HT-29 (cell line): ENCODE results near the gene B3GALT5. TPM values are rescaled to one million over a fixed set of nuclear protein-coding genes. Genes with fewer than 3 reads are reported as not detected.
"Not testable (repeated sequence)": the region's sequence is repeated elsewhere in the genome, so short reads cannot be mapped to it uniquely, and the experiment has no call there.

Experiments used
- DNase-seq: peaks from one replicate; pipeline ENCODE4 v3.0.0-alpha.2; 2015; ENCODE audit warnings: low spot score
- total RNA-seq: library from RNA; depleted of rRNA; stranded (reverse); fragments of >200 nt; shearing (Covaris generic); gene quantifications from 2 replicates; pipeline ENCODE4 v1.2.3, GENCODE V29; 2014; rRNA removed

B3GALT5 gene
- 4.6 and 6.0 TPM in 2 replicates for total RNA-seq

GRCh38 chr21:39612233-39613040 lies at the start of gene B3GALT5:
Gene B3GALT5 (plus strand): TSS chr21:39612940. CDS start chr21:39660560, 47,620 bp downstream.
- peak; percentile 14 for DNase-seq

- DNase-seq: no peak
Observed at GRCh38 chr21:39564200-39564599, 48.5 kb upstream of the B3GALT5 start.

- no peak for DNase-seq
Observed at GRCh38 chr21:39567180-39567972, 45.4 kb upstream of the B3GALT5 start.

GRCh38 chr21:39568361-39568760 lies 44.4 kb upstream of the B3GALT5 start:
- DNase-seq: no peak

GRCh38 chr21:39575775-39576174 lies 37.0 kb upstream of the B3GALT5 start:
- no peak for DNase-seq

GRCh38 chr21:39576518-39577128 lies 36.1 kb upstream of the B3GALT5 start:
- DNase-seq: no peak

- peak; percentile 3 for DNase-seq
Observed at GRCh38 chr21:39579734-39580332, 32.9 kb upstream of the B3GALT5 start.

- DNase-seq: no peak
Observed at GRCh38 chr21:39580744-39581143, 32.0 kb upstream of the B3GALT5 start.

GRCh38 chr21:39581414-39581813 lies 31.3 kb upstream of the B3GALT5 start:
- DNase-seq: no peak

GRCh38 chr21:39582749-39583148 lies 30.0 kb upstream of the B3GALT5 start:
- DNase-seq: no peak

GRCh38 chr21:39583586-39583985 lies 29.2 kb upstream of the B3GALT5 start:
- DNase-seq: not testable (repeated sequence)

- no peak for DNase-seq
Observed at GRCh38 chr21:39587376-39587775, 25.4 kb upstream of the B3GALT5 start.

GRCh38 chr21:39588884-39589283 lies 23.9 kb upstream of the B3GALT5 start:
- no peak for DNase-seq

GRCh38 chr21:39593522-39593921 lies 19.2 kb upstream of the B3GALT5 start:
- no peak for DNase-seq

GRCh38 chr21:39595465-39595864 lies 17.3 kb upstream of the B3GALT5 start:
- no peak for DNase-seq

GRCh38 chr21:39597595-39597994 lies 15.1 kb upstream of the B3GALT5 start:
- DNase-seq: no peak

- no peak for DNase-seq
Observed at GRCh38 chr21:39599191-39599970, 13.4 kb upstream of the B3GALT5 start.

- no peak for DNase-seq
Observed at GRCh38 chr21:39601187-39601928, 11.4 kb upstream of the B3GALT5 start.

- DNase-seq: no peak
Observed at GRCh38 chr21:39602076-39602689, 10.6 kb upstream of the B3GALT5 start.

GRCh38 chr21:39602793-39603192 lies 9.9 kb upstream of the B3GALT5 start:
- DNase-seq: no peak
